HCEC 1CT (cell line): ENCODE results near the gene LCOR.

ENCODE experiments used
- DNase-seq: peaks from one replicate; pipeline ENCODE4 v3.0.0-alpha.2; 2017

LCOR gene

GRCh38 chr10:96947036-96947435, 114.9 kb downstream of the LCOR start:
- no peak for DNase-seq

GRCh38 chr10:96949039-96949683, 117.1 kb downstream of the LCOR start:
- no peak for DNase-seq

DNA sequence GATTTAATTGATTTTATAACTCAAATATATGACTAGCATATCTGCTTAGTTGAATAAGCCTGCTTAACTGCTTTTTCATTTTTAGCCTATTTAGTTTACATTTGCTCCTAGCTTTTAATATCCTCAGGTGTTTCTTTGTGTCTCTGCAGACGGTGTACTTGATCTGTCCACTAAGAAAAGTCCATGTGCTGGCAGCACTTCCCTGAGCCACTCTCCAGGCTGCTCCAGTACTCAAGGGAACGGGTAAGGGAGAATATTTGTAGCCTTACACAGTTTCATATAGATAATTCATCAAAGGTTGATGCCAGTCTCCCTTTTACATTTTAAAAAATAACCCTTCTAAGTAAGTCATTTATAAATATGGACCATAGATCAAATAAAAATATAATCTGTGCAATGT, 119.9 kb downstream of the LCOR start:
- DNase-seq: no peak

GRCh38 chr10:96955794-96956193, 123.7 kb downstream of the LCOR start:
- no peak for DNase-seq

DNA sequence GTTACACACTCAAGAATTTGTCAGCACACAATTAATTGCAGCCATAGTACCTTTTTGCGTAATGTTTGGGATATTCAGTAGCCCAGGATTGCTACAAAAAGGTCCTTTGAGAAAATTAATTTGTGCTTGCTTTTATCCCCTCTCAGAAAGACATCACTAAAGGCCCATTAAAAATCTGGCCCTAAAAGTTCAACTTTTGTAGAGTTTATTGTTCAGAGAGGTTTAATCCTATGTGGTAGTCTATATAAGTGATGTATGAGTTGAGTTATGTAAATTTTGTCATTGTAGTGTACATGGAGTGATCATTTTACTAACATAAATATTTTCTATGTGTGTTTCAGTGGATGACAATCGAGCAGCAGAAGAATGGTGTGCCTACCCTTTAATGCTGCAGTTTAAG, 126.0 kb downstream of the LCOR start:
- no peak for DNase-seq

- no peak for DNase-seq
Measured at GRCh38 chr10:96959733-96960132, 127.6 kb downstream of the LCOR start.

DNA sequence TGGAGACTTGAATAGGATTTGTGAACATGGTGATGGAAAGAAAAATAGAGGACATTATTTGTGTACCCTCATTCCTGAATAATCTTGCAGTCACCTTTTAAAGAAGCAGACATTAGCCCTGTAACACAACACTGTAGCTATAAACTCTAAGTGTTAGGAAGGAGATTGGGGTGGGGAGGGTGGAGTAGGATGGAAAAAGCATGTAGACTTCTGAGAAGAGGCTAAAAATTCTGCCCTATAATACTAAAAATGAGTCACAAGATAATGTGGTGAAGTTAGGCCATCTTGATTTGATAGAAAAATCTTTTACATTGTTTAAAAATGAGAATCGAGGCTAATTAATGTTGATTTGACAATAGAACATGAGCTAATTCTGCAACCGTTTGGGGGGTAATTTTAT, 128.8 kb downstream of the LCOR start:
- no peak for DNase-seq

GRCh38 chr10:96964131-96964530, 132.0 kb downstream of the LCOR start:
- DNase-seq: no peak

- peak; percentile 38 for DNase-seq
Measured at GRCh38 chr10:96967847-96968246, 135.7 kb downstream of the LCOR start.

GRCh38 chr10:96968682-96969423, 136.8 kb downstream of the LCOR start:
- DNase-seq: no peak

GRCh38 chr10:96971324-96971723, 139.2 kb downstream of the LCOR start:
- DNase-seq: no peak

DNA sequence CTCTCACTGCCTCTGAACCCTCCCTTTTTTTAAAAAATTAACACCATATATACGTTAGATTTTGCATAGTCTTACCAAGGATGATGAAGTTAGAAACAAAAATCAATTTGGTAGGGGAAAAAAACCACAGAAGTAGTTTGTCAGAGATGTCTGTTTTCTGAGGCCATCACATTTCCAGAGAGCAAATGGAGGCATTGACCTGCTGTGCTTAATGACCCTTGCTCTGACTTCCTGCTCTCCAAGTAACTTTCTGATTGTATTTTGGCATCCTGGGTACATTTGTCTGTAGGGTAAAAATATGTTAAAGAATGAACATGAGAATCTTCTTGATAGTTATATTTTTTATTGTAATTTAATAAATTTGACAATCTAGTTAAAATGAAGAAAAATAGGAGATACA, 140.2 kb downstream of the LCOR start:
- no peak for DNase-seq

GRCh38 chr10:96973809-96974747, 142.0 kb downstream of the LCOR start:
- no peak for DNase-seq

DNA sequence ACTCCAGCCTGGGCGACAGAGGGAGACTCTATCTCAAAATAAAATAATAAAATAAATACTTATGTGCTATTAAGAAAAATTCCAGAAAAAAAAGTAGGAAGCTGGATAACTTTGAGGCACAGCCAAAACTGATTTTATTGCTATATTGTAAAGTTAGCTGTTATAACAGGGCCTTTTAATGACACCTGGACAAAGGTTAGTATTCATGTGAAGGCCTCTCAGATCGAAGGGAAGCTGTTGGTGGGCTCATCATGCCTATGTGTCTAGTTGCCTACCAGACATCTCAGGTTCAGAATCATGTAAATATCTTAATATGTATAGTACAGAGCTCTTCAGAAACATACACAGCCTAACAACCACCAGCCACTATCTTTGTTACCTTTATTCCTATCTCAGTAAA, 143.0 kb downstream of the LCOR start:
- no peak for DNase-seq

GRCh38 chr10:96978621-96979154, 146.6 kb downstream of the LCOR start:
- DNase-seq: no peak

DNA sequence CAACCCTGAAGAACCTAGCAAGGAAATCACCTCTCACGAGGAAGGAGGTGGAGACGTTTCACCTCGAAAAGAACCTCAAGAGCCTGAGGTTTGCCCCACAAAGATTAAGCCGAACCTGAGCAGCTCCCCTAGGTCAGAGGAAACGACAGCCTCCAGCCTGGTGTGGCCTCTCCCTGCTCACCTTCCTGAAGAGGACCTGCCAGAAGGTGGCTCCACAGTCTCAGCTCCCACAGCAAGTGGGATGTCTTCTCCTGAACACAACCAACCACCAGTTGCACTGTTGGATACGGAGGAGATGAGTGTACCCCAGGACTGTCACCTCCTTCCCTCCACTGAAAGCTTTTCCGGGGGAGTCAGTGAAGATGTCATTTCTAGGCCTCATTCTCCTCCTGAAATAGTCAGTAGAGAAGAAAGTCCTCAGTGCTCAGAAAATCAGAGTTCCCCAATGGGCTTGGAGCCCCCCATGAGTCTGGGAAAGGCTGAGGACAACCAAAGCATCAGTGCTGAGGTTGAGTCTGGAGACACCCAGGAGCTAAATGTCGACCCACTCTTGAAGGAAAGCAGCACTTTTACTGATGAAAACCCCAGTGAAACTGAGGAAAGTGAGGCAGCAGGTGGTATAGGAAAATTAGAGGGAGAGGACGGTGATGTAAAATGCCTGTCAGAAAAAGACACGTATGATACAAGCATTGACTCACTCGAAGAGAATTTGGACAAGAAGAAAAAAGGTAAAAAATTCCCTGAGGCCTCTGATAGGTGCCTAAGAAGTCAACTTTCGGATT, 150.2 kb downstream of the LCOR start:
- no peak for DNase-seq

DNA sequence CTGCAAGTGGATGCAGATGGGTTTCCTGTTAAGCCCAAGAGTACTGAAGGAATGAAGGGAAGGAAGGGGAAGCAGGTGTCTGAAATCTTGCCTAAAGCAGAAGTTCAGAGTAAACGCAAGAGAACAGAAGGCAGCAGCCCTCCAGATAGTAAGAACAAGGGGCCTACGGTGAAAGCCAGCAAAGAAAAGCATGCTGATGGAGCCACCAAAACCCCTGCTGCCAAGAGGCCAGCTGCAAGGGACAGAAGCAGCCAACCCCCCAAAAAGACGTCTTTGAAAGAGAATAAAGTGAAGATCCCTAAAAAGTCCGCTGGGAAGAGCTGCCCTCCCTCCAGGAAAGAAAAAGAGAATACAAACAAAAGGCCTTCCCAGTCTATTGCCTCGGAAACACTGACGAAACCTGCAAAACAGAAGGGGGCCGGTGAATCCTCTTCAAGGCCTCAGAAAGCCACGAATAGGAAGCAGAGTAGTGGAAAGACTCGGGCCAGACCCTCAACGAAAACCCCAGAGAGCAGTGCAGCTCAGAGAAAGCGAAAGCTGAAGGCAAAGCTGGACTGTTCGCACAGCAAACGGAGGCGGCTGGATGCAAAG, 152.5 kb downstream of the LCOR start:
- DNase-seq: no peak

DNA sequence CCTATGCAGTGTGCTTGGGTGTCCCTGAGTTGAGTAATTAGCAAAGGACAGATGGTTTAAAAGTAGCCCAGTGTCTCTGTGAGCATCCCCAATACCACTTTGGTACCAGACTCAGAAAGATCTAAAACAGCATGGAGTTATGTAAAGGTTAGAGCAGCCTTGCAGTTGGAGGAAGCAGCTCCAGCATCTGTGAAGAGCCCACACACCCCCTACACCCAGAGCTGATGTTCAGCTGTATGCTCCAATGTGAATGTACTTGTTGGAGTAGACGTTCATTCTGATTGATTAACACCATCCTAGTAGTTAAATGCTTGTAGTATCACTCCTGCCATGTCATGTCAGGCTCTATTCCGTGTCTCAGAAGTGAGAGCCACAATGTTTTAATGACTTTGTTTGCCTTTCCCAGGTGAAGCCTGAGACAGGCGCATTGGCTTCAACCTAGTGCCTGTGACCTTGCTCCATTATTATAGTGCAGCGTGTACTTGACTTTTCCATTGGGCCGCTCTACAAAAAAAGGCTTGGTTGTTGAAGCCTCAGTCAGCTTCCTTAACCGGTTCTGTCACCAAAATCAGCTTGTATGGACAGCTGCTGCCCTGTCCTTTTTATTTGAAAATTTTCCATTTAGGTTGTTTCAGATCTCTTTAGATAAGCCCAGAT, 154.2 kb downstream of the LCOR start:
- no peak for DNase-seq

DNA sequence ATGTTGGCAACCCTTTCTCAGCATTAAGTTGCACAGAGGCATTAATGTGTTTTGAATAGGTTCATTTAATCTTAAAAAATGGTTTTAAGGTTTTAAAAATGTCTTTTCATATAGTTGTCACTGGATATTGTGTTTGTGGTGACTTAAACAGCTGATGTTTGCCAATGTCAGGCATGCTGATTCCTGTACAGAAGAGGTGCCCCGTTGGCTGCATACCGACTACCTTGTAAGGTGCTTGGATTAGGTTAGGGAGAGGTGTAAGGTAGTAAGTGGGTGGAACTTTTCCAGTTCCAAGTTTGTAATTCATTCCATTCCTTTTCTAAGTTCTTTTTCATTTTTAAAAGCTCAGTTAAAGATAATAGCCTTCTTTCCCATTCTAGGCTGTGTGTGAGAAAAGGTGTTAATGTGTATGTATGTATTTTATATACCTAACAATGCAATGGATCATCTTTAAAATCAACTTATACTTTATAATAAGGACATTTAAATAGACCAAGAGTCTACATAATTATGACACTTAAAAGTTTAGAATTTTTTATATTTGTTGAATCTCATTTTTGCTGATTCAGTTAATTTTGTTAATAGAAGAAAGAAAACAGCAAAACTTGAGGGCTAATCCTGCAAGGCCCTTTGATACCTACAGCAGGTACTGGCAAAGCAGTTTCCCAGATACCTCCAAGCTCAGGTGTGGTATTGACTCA, 155.2 kb downstream of the LCOR start:
- no peak for DNase-seq

GRCh38 chr10:96987842-96988175, 155.7 kb downstream of the LCOR start:
- peak; percentile 28 for DNase-seq

GRCh38 chr10:96988426-96988825, 156.3 kb downstream of the LCOR start:
- DNase-seq: no peak
